ENCODE measurements around the gene ARFRP1.
A peak's percentile ranks its signal among the peaks of the same experiment; 100 is the strongest.
"Not testable (repeated sequence)": the region's sequence is repeated elsewhere in the genome, so short reads cannot be mapped to it uniquely, and the experiment has no call there.

The ARFRP1 gene

GRCh38 chr20:63732118-63733095 is 24.6 kb upstream of the ARFRP1 start:
- no peak for DNase-seq (ENCODE audit: low spot score)

- no peak for DNase-seq (ENCODE audit: low spot score)
Measured at GRCh38 chr20:63731410-63731809, 23.6 kb upstream of the ARFRP1 start.

- not testable (repeated sequence) for DNase-seq (ENCODE audit: low spot score)
Measured at GRCh38 chr20:63730189-63730733, 22.5 kb upstream of the ARFRP1 start.

- DNase-seq (ENCODE audit: low spot score): not testable (repeated sequence)
Measured at GRCh38 chr20:63722967-63723622, 15.3 kb upstream of the ARFRP1 start.

- no peak for DNase-seq (ENCODE audit: low spot score)
Measured at GRCh38 chr20:63718996-63719395, 11.2 kb upstream of the ARFRP1 start.

GRCh38 chr20:63714858-63715257 is 7.1 kb upstream of the ARFRP1 start:
- no peak for DNase-seq (ENCODE audit: low spot score)

- no peak for DNase-seq (ENCODE audit: low spot score)
Measured at GRCh38 chr20:63712191-63712590, 4.4 kb upstream of the ARFRP1 start.

- DNase-seq (ENCODE audit: low spot score): no peak
Measured at GRCh38 chr20:63711085-63711645, 3.4 kb upstream of the ARFRP1 start.

- DNase-seq (ENCODE audit: low spot score): no peak
Measured at GRCh38 chr20:63709149-63709527, 1.4 kb upstream of the ARFRP1 start.

GRCh38 chr20:63708301-63709148 is 749 bp upstream of the ARFRP1 start:
- DNase-seq (ENCODE audit: low spot score): peak; percentile 30

GRCh38 chr20:63706852-63707557 is 771 bp downstream of the ARFRP1 start:
- DNase-seq (ENCODE audit: low spot score): peak; percentile 84

- DNase-seq (ENCODE audit: low spot score): no peak
Measured at GRCh38 chr20:63706027-63706695, 1.6 kb downstream of the ARFRP1 start.

GRCh38 chr20:63705232-63706026 is 2.3 kb downstream of the ARFRP1 start:
- DNase-seq (ENCODE audit: low spot score): no peak

- DNase-seq (ENCODE audit: low spot score): no peak
Measured at GRCh38 chr20:63704749-63705117, 3.0 kb downstream of the ARFRP1 start.

GRCh38 chr20:63703976-63704748 is 3.6 kb downstream of the ARFRP1 start:
- DNase-seq (ENCODE audit: low spot score): no peak

- DNase-seq (ENCODE audit: low spot score): peak; percentile 6
Measured at GRCh38 chr20:63703471-63703975, 4.3 kb downstream of the ARFRP1 start.

- DNase-seq (ENCODE audit: low spot score): peak; percentile 5
Measured at GRCh38 chr20:63702751-63703470, 4.9 kb downstream of the ARFRP1 start.
